T-helper 22 cell (primary cell): ENCODE data around the gene CD63.

Experiments used
- DNase-seq: peaks from one replicate; pipeline ENCODE4 v3.0.0-alpha.2; 2020; ENCODE audit warnings: low read depth

The CD63 gene

DNA sequence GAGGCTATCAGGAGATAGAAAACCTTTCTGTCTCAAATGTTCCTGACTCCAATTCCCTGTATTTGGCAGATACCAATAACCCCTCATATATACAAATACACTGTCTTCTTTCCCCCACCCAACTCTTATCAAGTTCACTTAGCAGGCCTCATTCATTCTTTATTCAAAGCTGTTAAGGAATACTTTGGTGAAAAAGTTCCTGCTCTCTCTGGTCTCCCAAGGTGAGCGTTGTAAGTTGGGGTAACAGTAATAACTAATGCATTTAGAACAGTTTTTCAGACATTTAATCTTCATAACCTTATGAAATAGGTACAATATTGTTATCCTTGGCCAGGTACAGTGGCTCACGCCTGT, 10.2 kb upstream of the CD63 start:
- no peak for DNase-seq

DNA sequence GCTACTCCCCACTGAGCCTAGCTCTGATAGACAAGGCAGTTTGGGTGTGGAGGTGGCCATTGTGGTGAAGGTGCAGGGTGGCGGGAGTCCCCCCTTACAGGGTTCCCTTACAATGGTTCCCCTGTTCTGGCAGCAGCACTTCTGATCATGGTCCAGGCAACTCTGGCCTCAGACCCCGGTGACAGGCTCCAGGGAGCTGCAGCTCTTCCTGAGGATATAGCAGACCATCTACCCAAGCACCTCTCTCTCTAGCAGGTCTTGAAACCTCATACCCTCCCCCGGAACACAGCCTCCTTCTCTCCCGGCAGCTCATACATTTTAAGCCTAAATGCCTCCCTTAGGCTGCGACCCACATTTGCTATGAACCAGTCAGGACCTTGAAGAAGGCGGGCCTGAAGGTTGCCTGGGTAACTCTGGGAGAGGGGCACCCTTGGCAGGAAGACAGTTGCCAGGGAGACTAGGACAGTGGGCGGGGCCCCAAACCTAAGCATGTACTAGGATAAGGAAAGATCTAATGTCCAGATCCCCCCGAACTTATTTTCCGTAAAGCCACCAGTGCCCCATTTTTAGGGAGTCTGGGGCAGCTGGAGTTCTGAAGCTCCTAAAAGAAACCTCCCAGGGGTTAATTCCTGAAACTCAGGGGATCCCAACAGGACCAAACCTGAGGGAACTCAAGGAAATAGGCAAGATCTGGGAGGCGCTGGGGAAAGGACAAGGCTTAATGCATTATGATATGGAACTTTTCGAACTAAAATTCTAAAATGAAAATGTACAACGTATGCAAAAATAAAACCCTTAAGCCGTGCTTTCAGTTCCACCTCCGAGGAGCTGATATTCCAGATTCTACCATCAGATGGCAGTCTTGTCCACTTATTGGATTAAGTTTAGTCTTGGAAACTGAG, 9.6 kb upstream of the CD63 start:
- peak; percentile 60 for DNase-seq

- no peak for DNase-seq
Measured at GRCh38 chr12:55737581-55738122, 8.8 kb upstream of the CD63 start.

- DNase-seq, result no peak
Measured at GRCh38 chr12:55736780-55737580, 8.2 kb upstream of the CD63 start.

GRCh38 chr12:55736076-55736475, 7.3 kb upstream of the CD63 start:
- no peak for DNase-seq

- no peak for DNase-seq
Measured at GRCh38 chr12:55734595-55734994, 5.8 kb upstream of the CD63 start.

GRCh38 chr12:55733858-55734257, 5.0 kb upstream of the CD63 start:
- DNase-seq, result no peak

- DNase-seq, result no peak
Measured at GRCh38 chr12:55733021-55733555, 4.3 kb upstream of the CD63 start.

- DNase-seq, result no peak
Measured at GRCh38 chr12:55732288-55732687, 3.5 kb upstream of the CD63 start.

GRCh38 chr12:55729819-55730818, 1.3 kb upstream of the CD63 start:
- DNase-seq, result no peak

DNA sequence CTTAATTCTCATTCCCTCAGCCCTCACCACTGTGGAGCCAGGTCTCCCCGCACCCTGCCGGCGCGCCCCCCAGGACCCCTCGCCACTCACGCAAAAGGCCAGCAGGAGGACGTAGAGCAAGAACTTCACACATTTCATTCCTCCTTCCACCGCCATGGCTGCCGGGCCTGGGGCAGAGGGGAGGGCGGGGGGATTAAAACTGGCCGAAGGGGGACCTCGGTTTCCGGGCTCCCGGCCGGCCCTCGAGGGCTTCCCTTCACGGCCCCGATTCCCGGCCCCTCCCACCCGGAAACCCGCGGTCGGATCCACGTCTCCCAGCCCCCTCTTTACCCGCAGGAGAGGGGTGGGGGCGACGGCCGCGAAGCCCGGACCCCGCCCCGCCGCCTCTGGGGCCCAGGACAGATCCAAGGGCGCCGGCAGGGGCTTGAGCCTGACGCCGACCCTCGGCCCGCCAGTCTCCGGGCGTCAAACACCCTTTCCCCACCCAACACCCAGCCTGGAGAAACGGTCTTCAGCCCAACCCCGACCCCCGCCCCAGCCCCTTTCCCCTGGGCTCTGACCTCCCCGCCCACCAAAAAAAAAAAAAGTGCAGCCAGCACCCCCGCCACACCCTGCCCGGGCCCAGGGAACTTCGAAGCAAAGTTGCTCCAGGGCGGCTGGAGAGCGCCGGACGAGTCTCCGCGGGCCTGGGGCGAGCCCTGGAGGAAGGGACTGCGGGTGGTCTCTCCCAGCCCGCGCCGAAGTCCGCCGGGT, 447 bp downstream of the CD63 start:
- DNase-seq, result no peak

- DNase-seq, result no peak
Measured at GRCh38 chr12:55727643-55728185, 1.1 kb downstream of the CD63 start.

DNA sequence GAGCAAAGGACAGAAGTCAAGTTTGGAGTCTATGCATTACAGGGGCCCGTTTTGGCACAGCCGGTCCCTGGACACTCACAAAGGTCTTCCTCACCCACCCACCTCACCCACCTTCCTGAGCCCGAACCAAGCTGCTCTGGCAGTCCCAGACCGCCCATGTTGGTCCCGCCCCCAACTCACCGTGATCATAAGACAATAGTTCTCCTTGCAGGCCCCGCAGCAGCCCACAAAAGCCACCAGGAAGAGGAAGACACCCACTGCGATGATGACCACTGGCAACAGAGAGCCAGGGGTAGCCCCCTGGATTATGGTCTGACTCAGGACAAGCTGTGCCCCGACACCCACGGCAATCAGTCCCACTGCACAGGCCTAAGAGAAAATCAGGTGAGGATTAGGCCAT, 1.8 kb downstream of the CD63 start:
- DNase-seq, result no peak

- no peak for DNase-seq
Measured at GRCh38 chr12:55725556-55725955, 3.3 kb downstream of the CD63 start.

GRCh38 chr12:55724940-55725309, 3.9 kb downstream of the CD63 start:
- no peak for DNase-seq

DNA sequence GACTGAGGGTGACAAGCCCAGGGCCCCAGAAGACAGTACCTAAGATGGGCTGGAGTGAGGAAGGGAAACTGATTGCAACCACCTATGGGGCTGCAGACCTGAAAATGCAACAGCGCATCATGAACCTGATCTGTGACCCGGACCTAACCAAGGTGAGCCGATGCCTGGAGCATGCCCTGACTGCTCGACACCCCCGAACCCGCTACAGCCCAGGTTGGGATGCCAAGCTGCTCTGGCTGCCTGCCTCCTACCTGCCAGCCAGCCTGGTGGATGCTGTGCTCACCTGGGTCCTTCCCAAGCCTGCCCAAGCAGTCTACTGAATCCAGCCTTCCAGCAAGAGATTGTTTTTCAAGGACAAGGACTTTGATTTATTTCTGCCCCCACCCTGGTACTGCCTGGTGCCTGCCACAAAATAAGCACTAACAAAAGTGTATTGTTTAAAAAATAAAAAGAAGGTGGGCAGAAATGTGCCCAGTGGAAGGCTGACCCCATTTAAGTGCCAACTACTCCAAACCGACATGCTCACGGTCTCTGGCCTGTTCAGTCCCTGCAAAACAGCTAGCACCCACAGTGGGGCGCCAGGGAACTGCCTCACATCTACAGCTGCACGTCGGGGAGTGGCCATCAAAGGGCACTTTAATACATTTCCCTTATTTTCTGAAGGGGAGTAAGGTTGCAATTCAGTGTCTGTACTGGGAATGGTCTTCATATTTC, 4.4 kb downstream of the CD63 start:
- DNase-seq, result no peak

DNA sequence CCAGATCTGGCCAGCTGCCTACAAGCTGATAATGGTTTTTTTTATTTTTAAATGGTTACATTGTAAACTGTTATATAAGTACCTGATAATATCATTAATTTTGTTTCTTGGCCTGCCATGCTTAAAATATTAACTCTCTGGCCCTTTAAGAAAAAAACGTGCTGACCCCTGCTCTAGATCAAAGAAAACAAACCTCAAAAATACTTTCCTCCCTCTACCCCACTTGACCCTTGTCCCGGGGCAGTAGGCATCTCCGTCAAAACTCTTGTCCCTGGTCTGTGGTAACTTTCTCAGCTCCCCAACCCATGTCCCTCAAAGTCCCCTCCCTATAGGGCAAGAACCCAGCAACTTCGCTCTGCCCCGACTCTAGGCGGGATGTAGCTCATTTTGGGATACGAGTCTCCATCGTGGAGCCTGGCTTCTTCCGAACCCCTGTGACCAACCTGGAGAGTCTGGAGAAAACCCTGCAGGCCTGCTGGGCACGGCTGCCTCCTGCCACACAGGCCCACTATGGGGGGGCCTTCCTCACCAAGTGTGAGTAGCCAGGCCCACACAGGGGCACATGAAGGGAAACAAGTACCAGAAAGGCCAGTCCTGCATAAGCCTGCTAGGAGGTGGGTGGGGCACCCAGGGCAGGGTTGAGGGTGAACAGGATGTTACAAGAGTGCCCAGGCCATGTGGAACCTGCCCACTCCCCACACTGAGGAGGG, 5.1 kb downstream of the CD63 start:
- DNase-seq, result no peak

GRCh38 chr12:55722948-55723347, 5.9 kb downstream of the CD63 start:
- DNase-seq, result no peak

DNA sequence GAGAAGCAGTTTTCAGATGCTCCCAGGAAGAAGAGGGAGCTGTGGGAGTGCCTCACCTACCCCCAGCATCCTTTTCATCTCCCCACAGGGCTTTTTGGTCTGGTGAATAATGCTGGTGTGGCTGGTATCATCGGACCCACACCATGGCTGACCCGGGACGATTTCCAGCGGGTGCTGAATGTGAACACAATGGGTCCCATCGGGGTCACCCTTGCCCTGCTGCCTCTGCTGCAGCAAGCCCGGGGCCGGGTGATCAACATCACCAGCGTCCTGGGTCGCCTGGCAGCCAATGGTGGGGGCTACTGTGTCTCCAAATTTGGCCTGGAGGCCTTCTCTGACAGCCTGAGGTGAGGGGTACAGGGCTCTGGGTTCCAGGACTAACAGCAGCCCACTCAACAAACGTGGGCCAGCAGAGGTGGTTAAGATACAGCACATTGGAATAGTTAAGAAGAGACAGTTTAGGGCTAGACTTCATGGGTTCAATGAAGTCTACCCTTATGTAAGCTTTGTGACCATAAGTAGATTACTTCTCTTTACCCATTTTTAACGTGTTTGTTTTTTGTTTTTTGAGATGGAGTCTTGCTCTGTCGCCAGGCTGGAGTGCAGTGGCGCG, 7.1 kb downstream of the CD63 start:
- DNase-seq, result no peak
